SIG-M5 treated with dmso at 0.1 percent for 504 hours (cell line): Measurements from ENCODE around the gene CDCA7.
"Not testable (repeated sequence)": the region's sequence is repeated elsewhere in the genome, so short reads cannot be mapped to it uniquely, and the experiment has no call there.

Experiments
- DNase-seq: peaks from one replicate; lab custom pipeline; 2025; ENCODE audit not compliant: unreplicated experiment; lab: John Stamatoyannopoulos, UW

Gene CDCA7

GRCh38 chr2:173354582-173355131, at the start of gene CDCA7:
Gene CDCA7, plus strand, starts transcription at chr2:173354872. Its CDS starts 92 bp downstream, at chr2:173354964.
- peak; percentile 71 for DNase-seq

- DNase-seq = no peak
These were observed 49.4 kb upstream of the CDCA7 start for GRCh38 chr2:173305303-173305702.

DNA sequence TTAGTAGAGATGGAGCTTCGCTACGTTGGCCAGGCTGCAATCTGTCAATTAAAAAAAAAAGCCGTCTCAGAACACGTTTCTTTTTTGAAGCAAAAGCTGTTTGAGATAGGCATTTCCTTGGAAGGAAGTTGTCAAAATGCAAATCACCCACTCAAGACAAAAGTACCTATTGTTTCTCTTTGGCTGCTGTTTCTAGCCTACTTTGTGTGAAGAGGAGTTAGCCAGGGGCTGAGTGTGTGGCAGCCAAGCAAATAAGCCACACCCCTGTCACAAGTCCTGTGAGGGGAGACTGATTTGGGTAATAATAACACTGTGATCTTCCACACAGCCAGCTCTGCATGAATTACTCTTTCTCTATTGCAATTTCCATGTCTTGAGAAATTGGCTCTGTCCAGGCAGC, 47.4 kb upstream of the CDCA7 start:
- no peak for DNase-seq

DNA sequence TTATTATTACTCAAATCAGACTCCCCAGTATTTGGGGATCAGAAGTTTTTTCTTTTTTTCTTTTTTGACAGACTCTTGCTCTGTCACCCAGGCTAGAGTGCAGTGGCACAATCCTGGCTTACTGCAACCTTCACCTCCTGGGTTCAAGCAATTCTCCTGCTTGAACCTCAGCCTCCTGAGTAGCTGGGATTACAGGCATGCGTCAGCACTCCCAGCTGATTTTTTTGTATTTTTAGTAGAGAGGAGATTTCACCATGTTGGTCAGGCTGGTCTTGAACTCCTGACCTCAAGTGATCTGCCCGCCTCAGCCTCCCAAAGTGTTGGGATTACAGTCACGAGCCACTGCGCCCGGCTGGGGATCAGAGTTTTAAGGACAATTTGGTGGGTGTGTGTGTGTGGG, 45.3 kb upstream of the CDCA7 start:
- not testable (repeated sequence) for DNase-seq

GRCh38 chr2:173311844-173312606, 42.6 kb upstream of the CDCA7 start:
- DNase-seq = no peak

GRCh38 chr2:173323371-173323770, 31.3 kb upstream of the CDCA7 start:
- DNase-seq = no peak

- no peak for DNase-seq
These were observed 27.9 kb upstream of the CDCA7 start for GRCh38 chr2:173326806-173327205.

DNA sequence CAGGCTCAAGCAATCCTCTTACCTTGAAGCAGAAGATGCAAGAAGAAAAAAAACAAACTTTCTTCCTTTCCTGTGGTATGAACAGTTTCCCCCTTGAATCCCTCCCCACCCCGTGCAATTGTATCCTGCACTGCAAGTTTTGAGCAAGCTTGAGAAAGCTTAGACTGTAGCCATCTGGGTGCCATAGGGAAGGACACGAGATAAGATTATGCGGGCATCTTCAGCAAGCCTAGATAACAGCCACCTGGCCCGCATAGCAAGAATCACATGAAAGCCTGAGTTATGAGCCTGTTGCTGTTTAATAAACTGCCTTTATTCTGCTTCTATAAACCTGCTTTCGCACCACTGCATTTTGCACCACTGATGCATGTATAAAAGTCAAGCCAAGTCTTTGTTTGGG, 27.3 kb upstream of the CDCA7 start:
- no peak for DNase-seq

DNA sequence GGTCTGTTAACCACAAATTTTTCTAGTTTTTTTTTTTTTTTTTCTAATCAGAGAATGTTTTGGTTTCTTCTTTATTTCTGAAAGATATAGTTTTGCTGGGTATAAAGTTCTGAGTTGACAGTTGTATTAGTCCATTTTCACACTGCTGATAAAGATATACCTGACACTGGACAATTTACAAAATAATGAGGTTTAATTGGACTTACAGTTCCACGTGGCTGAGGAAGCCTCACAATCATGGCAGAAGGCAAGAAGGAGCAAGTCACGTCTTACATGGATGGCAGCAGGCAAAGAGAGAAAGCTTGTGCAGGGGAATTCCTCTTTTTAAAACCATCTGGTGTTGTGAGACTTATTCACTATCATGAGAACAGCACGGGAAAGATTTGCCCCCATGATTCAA, 21.7 kb upstream of the CDCA7 start:
- not testable (repeated sequence) for DNase-seq

- no peak for DNase-seq
These were observed 14.9 kb upstream of the CDCA7 start for GRCh38 chr2:173339807-173340206.

DNA sequence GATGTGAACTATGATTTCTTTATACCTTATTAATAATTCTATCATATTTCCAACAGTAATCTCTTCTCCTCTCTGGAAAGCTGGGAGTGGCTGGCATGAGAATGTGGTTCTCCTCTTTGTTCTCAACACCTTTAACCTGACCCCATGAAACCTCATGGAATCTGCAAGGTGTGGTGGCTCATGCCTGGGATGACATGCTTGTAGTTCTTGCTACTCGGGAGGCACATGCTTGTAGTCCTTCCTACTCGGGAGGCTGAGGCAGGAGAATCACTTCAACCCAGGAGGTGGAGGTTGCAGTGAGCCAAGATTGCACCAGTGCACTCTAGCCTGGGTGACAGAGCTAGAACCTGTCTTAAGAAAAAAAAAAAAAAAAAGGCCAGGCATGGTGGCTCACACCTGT, 10.8 kb upstream of the CDCA7 start:
- no peak for DNase-seq

- DNase-seq = no peak
These were observed 8.6 kb upstream of the CDCA7 start for GRCh38 chr2:173346035-173346434.

- no peak for DNase-seq
These were observed 7.1 kb upstream of the CDCA7 start for GRCh38 chr2:173347305-173348168.

- DNase-seq = no peak
These were observed 5.4 kb upstream of the CDCA7 start for GRCh38 chr2:173349287-173349686.

DNA sequence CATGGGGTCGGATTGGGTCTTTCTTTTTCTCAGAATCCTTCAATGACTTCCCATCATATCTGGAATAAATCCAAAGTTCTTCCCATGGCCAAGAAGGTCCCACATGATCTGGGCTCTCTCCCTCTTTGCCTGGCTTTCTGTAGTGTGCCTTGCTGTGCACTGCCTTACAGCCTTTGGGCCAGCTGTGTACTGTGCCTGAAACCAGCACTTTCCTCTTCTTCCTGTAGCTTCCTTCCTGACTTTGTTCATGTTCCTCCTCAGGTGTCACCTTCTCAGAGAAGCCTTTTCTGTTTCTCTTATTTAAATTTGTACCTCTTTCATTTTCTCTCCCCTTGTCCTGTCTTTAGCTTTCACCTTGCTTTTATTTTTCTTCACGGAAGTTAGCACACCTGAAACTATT, 4.3 kb upstream of the CDCA7 start:
- no peak for DNase-seq

- DNase-seq = no peak
These were observed 2.8 kb upstream of the CDCA7 start for GRCh38 chr2:173351879-173352278.

DNA sequence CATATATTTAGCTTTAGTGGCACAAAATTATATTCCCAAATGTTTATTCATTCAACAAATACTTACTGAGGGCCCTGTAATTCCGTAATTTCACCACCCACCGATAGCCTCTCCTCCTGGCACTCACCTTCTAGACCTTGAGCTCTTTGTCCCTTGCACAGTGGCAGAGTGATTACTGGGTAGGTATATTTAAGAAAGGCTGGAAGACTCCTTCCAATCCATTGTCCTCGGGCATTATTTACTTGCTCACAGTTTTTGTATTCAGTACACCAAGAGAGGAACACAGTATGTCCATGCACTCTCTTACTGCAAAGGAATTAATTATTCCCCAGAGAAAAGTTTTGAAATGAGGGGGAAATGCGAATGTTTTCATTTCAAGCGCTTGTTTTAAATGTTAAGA, 1.1 kb upstream of the CDCA7 start:
- no peak for DNase-seq

DNA sequence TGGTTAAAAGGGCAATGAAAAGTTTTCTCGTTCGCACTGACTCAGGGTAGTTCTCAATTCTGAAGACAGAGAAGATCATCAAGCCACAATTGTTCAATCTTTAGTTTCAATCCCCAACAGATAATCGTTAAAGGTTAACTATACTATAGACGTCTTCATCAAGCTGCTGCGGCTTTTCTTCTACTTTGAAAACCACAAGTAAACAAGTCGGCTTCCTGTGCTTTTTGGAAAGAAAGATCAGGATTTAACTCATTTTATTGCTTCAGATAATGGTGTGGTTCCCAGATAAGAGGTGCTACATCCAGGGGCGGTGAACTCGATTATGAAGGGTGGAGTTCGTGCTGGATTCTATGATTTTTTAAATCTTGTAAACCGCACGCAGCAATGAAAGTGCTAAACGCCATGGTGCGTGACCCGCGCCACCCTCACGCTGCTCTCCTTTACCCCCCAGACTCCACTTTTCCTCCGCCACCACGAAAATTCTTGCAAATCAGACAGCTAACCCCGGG, 545 bp upstream of the CDCA7 start:
- peak; percentile 69 for DNase-seq

GRCh38 chr2:173355132-173355865, 627 bp downstream of the CDCA7 start:
- peak; percentile 68 for DNase-seq

DNA sequence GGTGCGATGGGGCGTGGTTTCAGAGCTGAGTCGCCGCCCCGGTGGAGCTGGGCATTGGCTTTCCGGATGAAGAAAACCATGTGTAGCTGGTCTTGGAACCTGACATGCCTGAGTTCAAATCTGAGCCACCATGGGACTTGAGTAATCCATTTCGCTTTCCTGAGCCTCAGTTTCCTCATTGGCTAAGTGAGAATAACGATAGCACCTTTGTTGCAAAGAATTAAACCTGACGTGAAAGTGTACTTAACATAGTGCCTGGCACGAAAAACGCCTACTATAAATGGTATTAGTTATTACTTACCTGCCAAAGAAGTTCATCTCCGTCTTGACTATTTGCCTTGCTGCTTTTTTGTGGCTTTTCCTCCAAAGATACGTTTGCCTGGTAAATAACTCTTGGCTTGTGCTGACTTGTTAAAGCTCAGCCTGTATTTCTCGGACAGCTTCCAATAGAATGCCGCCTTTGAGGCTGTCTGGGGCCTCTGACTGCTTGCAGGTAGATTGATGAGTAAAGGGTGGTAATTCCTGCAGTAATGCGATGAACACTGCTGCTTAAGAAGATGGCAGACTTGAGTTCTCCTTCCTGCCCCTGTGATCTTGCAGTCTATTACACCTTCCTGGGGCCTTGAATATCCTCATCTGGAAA, 1.3 kb downstream of the CDCA7 start:
- DNase-seq = no peak

GRCh38 chr2:173357346-173357745, 2.7 kb downstream of the CDCA7 start:
- no peak for DNase-seq
